ENCODE measurements around the gene CLPTM1.

- no peak for TF ChIP-seq FOXK2 (conservative IDR thresholded peaks at IDR 0.05 in 1 of 2, IDR thresholded peaks at IDR 0.05 in 1 of 2; ENCODE audit: low read depth in 2 of 2)
- TF ChIP-seq ZNF77 (CRISPR knock-in tag; IDR thresholded peaks at IDR 0.05) = no peak
- TF ChIP-seq HDAC8 (tag; IDR thresholded peaks at IDR 0.05) = no peak
- no peak for TF ChIP-seq STAT5B (CRISPR knock-in tag; IDR thresholded peaks at IDR 0.05)
- no peak for TF ChIP-seq MIER1 (IDR thresholded peaks at IDR 0.05; ENCODE audit: low read depth)
- TF ChIP-seq ZNF165 (CRISPR knock-in tag; IDR thresholded peaks at IDR 0.05; ENCODE audit: borderline replicate concordance) = no peak
- TF ChIP-seq ZBTB8A (IDR thresholded peaks at IDR 0.05; ENCODE audit: partially characterized antibody) = no peak
- TF ChIP-seq CREBBP (IDR thresholded peaks at IDR 0.05; ENCODE audit: low read depth, low read length) = no peak
- no peak for TF ChIP-seq CBX1 (IDR thresholded peaks at IDR 0.05; ENCODE audit: low read depth)
- TF ChIP-seq MBD2 (IDR thresholded peaks at IDR 0.05; ENCODE audit: borderline replicate concordance, low read depth) = no peak
- no peak for TF ChIP-seq RBM39 (optimal IDR thresholded peaks at IDR 0.05; ENCODE audit: low read depth, low read length)
These were observed 6.9 kb upstream of the CLPTM1 start for GRCh38 chr19:44948237-44948636.

All from K562 (cell line).